GM12864 (cell line): ENCODE data around the gene ST6GALNAC3.

Experiments
- DNase-seq: peaks from one replicate; pipeline ENCODE4 v3.0.0-alpha.2; 2011; ENCODE audit warnings: low read depth
- H3K4me3 ChIP-seq: 2 replicates; pipeline ENCODE4 v1.5.1; 2011; ENCODE audit warnings: mild to moderate bottlenecking, low read depth, low read length, control low read depth
- CTCF ChIP-seq: IDR thresholded peaks from 2 replicates; pipeline ENCODE4 v1.5.1; 2011; ENCODE audit warnings: low read depth, mild to moderate bottlenecking, moderate library complexity, low read length, control low read depth, inconsistent platforms; ENCODE audit errors: missing control alignments

Gene ST6GALNAC3

GRCh38 chr1:76470166-76470565, 395.6 kb downstream of the ST6GALNAC3 start:
- no peak for TF ChIP-seq CTCF
- no peak overlapping the region for H3K4me3 ChIP-seq
- no peak for DNase-seq

GRCh38 chr1:76471536-76471935, 397.0 kb downstream of the ST6GALNAC3 start:
- H3K4me3 ChIP-seq, result no peak overlapping the region
- TF ChIP-seq CTCF, result no peak
- DNase-seq, result no peak

- no peak for TF ChIP-seq CTCF
- H3K4me3 ChIP-seq, result no peak overlapping the region
- no peak for DNase-seq
Observed at GRCh38 chr1:76473591-76473990, 399.0 kb downstream of the ST6GALNAC3 start.

GRCh38 chr1:76474922-76475321, 400.4 kb downstream of the ST6GALNAC3 start:
- DNase-seq, result no peak
- TF ChIP-seq CTCF, result no peak
- H3K4me3 ChIP-seq, result no peak overlapping the region

GRCh38 chr1:76477156-76477555, 402.6 kb downstream of the ST6GALNAC3 start:
- no peak for DNase-seq
- H3K4me3 ChIP-seq, result no peak overlapping the region
- no peak for TF ChIP-seq CTCF

- no peak for TF ChIP-seq CTCF
- H3K4me3 ChIP-seq, result no peak overlapping the region
- DNase-seq, result no peak
Observed at GRCh38 chr1:76480827-76481226, 406.3 kb downstream of the ST6GALNAC3 start.

- no peak for TF ChIP-seq CTCF
- no peak overlapping the region for H3K4me3 ChIP-seq
- DNase-seq, result no peak
Observed at GRCh38 chr1:76481672-76482071, 407.1 kb downstream of the ST6GALNAC3 start.
